GM18505 (cell line): Measurements from ENCODE around the gene ING5.

Source experiments
- ATAC-seq: cut with Tn5 transposase; IDR thresholded peaks from one replicate; pipeline ENCODE4 v1.9.1; 2021; ENCODE audit not compliant: unreplicated experiment
- POLR2A ChIP-seq: IDR thresholded peaks from 4 replicates; pipeline ENCODE4 v1.6.1; 2011; ENCODE audit warnings: borderline replicate concordance; ENCODE audit not compliant: insufficient read depth, insufficient read length; ENCODE audit errors: extremely low read depth

ING5 gene

GRCh38 chr2:241743620-241744019, 41.8 kb downstream of the ING5 start:
- no peak for TF ChIP-seq POLR2A
- ATAC-seq, result no peak

GRCh38 chr2:241744028-241744754, 42.4 kb downstream of the ING5 start:
- ATAC-seq, result no peak
- TF ChIP-seq POLR2A, result no peak

GRCh38 chr2:241745276-241745675, 43.4 kb downstream of the ING5 start:
- TF ChIP-seq POLR2A, result no peak
- no peak for ATAC-seq

GRCh38 chr2:241746084-241746483, 44.2 kb downstream of the ING5 start:
- no peak for TF ChIP-seq POLR2A
- ATAC-seq, result no peak

GRCh38 chr2:241748468-241749256, 46.8 kb downstream of the ING5 start:
- no peak for ATAC-seq
- TF ChIP-seq POLR2A, result no peak

GRCh38 chr2:241750076-241750840, 48.4 kb downstream of the ING5 start:
- TF ChIP-seq POLR2A, result no peak
- ATAC-seq, result no peak

- no peak for ATAC-seq
- TF ChIP-seq POLR2A, result no peak
These were observed 49.3 kb downstream of the ING5 start for GRCh38 chr2:241751152-241751551.

GRCh38 chr2:241751776-241752175, 49.9 kb downstream of the ING5 start:
- ATAC-seq, result no peak
- TF ChIP-seq POLR2A, result no peak

GRCh38 chr2:241752253-241752652, 50.4 kb downstream of the ING5 start:
- TF ChIP-seq POLR2A, result no peak
- ATAC-seq, result no peak

- no peak for TF ChIP-seq POLR2A
- ATAC-seq, result no peak
These were observed 50.9 kb downstream of the ING5 start for GRCh38 chr2:241752689-241753276.

- ATAC-seq, result no peak
- no peak for TF ChIP-seq POLR2A
These were observed 51.7 kb downstream of the ING5 start for GRCh38 chr2:241753493-241753892.

- TF ChIP-seq POLR2A, result no peak
- no peak for ATAC-seq
These were observed 52.2 kb downstream of the ING5 start for GRCh38 chr2:241754042-241754441.

GRCh38 chr2:241755166-241755565, 53.3 kb downstream of the ING5 start:
- no peak for ATAC-seq
- no peak for TF ChIP-seq POLR2A
